Right ventricle myocardium inferior (tissue), 1 donor: ENCODE measurements around the gene NAA25. TPM values are rescaled to one million over a fixed set of nuclear protein-coding genes. Genes with fewer than 3 reads are reported as not detected.
"Not testable (repeated sequence)": the region's sequence is repeated elsewhere in the genome, so short reads cannot be mapped to it uniquely, and the experiment has no call there.

Source experiments
- ATAC-seq: fragments of 200-7000 bp; cut with Tn5 transposase; one replicate; pipeline ENCODE4 v1.9.1; 2020; ENCODE audit warnings: mild to moderate bottlenecking, moderate library complexity
- DNase-seq: peaks from one replicate; pipeline ENCODE4 v3.0.0; 2021; ENCODE audit errors: missing footprints
- intact Hi-C: fragments of 100-400 bp; cut with DNase I; formaldehyde crosslinking; loops from one replicate; pipeline ENCODE4 v1.11.0; 2022
- total RNA-seq: library from RNA; stranded (reverse); fragmentation: NEBNext Ultra II Directional; extraction: Animal tissue kit (Norgen Biotek cat#: 25700); gene quantifications from one replicate; pipeline ENCODE4 v1.2.1, GENCODE V29; 2021
- donor health status: DM: no; HTN: yes; CAD: no; lungs with severe emphysema.

Gene NAA25
- total RNA-seq, 1 donor from 2014 or later, result 18.0 TPM

GRCh38 chr12:112122823-112123690 is 14.5 kb upstream of the NAA25 start:
- intact Hi-C loops, result loop anchor here (10.0 kb wide), 1 partner anchor 262 kb away; the partner anchor contains the start of gene HECTD4
- ATAC-seq, result no peak

GRCh38 chr12:112121780-112122565 is 13.4 kb upstream of the NAA25 start:
- DNase-seq, result peak; percentile 74
- intact Hi-C loops, result loop anchor here (10.0 kb wide), 1 partner anchor 263 kb away; the partner anchor contains the start of gene HECTD4
- peak; percentile 68 for ATAC-seq

More at GRCh38 chr12:112122823-112123690, 14.5 kb upstream of the NAA25 start:
- DNase-seq, result no peak

GRCh38 chr12:112117685-112118084 is 9.1 kb upstream of the NAA25 start:
- no peak for DNase-seq
- ATAC-seq, result no peak
- intact Hi-C loops, result no loop called here

GRCh38 chr12:112116232-112117060 is 7.9 kb upstream of the NAA25 start:
- peak; percentile 95 for ATAC-seq
- intact Hi-C loops, result no loop called here
- peak; percentile 69 for DNase-seq

- no peak for DNase-seq
- intact Hi-C loops, result no loop called here
- no peak for ATAC-seq
Observed at GRCh38 chr12:112115259-112116045, 6.9 kb upstream of the NAA25 start.

GRCh38 chr12:112112409-112113133 is 4.0 kb upstream of the NAA25 start:
- intact Hi-C loops, result no loop called here
- DNase-seq (no peak), ATAC-seq (no peak)

- no peak for ATAC-seq
- intact Hi-C loops, result no loop called here
- no peak for DNase-seq
Observed at GRCh38 chr12:112111931-112112330, 3.3 kb upstream of the NAA25 start.

- intact Hi-C loops, DNase-seq, ATAC-seq: not testable (repeated sequence)
Observed at GRCh38 chr12:112110787-112111662, 2.4 kb upstream of the NAA25 start.

GRCh38 chr12:112107306-112108201 is 1.0 kb downstream of the NAA25 start:
- DNase-seq, result no peak
- ATAC-seq, result no peak
- intact Hi-C loops, result loop anchor here (1.0 kb wide), 1 partner anchor 18 kb away; the partner anchor contains the start of gene TRAFD1

GRCh38 chr12:112105891-112106290 is 2.7 kb downstream of the NAA25 start:
- no peak for DNase-seq
- intact Hi-C loops, result no loop called here
- ATAC-seq, result no peak

- intact Hi-C loops, result no loop called here
- ATAC-seq, result no peak
- no peak for DNase-seq
Observed at GRCh38 chr12:112103758-112104503, 4.7 kb downstream of the NAA25 start.

- intact Hi-C loops, DNase-seq, ATAC-seq: not testable (repeated sequence)
Observed at GRCh38 chr12:112102746-112103145, 5.8 kb downstream of the NAA25 start.

- intact Hi-C loops, result no loop called here
- DNase-seq (no peak), ATAC-seq (no peak)
Observed at GRCh38 chr12:112102127-112102526, 6.5 kb downstream of the NAA25 start.

- ATAC-seq, DNase-seq, intact Hi-C loops: not testable (repeated sequence)
Observed at GRCh38 chr12:112100500-112100899, 8.1 kb downstream of the NAA25 start.

- DNase-seq, result no peak
- intact Hi-C loops, result no loop called here
- ATAC-seq, result no peak
Observed at GRCh38 chr12:112097641-112098040, 10.9 kb downstream of the NAA25 start.
